ENCODE measurements around the gene WWTR1. TPM values are rescaled to one million over a fixed set of nuclear protein-coding genes. Genes with fewer than 3 reads are reported as not detected.

WWTR1 gene
- total and polyA plus RNA-seq, 2 donors (not counting 3 experiments of a cell fraction or from before 2014, with no cell fraction given): 210 to 341 TPM

DNA sequence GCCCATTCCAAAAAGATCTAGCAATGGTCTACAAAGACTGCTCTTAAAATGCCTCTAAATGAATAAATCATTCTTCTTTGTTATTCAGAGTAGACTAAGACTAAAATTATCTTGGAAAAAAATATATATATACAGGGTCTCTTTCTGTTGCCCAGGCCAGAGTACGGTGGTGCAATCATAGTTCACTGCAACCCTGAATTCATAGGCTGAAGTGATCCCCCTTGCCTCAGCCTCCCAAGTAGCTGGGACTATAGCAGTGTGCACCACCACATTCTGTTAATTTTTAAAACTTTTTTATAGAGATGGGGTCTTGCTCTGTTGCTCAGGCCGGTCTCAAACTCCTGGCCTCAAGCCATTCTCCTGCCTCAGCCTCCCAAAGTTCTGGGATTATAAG is 18.7 kb downstream of the WWTR1 start:
- peak overlapping the region; percentile 51 for H3K27ac ChIP-seq (ENCODE audit: insufficient read depth, low read depth, low read length)
- H3K9ac ChIP-seq (replicated peaks; ENCODE audit: extremely low read depth, insufficient read depth, low read length): peak overlapping the region; percentile 34
- no peaks in the 10 kb centered on the region for H3K9me1 ChIP-seq (replicated peaks; ENCODE audit: control insufficient read depth, extremely low read depth, insufficient read depth, low read length)
- intact Hi-C loops (cut with micrococcal nuclease) (no loop called here), dilution Hi-C loops (cut with MboI; ENCODE audit: extremely low pct_ligation_motif_present, low sequenced_read_pairs) (no loop called here)
- FAIRE-seq (no peak), DNase-seq (ENCODE audit: low read depth, low spot score) (no peak)
- no peaks in the 10 kb centered on the region for H3K27me3 ChIP-seq (ENCODE audit: control insufficient read depth in 2 of 2, insufficient read depth in 2 of 2, low read length in 2 of 2)
- TF ChIP-seq, protein P1, sequence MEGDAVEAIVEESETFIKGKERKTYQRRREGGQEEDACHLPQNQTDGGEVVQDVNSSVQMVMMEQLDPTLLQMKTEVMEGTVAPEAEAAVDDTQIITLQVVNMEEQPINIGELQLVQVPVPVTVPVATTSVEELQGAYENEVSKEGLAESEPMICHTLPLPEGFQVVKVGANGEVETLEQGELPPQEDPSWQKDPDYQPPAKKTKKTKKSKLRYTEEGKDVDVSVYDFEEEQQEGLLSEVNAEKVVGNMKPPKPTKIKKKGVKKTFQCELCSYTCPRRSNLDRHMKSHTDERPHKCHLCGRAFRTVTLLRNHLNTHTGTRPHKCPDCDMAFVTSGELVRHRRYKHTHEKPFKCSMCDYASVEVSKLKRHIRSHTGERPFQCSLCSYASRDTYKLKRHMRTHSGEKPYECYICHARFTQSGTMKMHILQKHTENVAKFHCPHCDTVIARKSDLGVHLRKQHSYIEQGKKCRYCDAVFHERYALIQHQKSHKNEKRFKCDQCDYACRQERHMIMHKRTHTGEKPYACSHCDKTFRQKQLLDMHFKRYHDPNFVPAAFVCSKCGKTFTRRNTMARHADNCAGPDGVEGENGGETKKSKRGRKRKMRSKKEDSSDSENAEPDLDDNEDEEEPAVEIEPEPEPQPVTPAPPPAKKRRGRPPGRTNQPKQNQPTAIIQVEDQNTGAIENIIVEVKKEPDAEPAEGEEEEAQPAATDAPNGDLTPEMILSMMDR (IDR thresholded peaks at IDR 0.05; ENCODE audit: extremely low read depth in 1 of 2, insufficient read depth in 1 of 2, low read depth in 1 of 2, low read length in 2 of 2): no peak
- TF ChIP-seq MYC (IDR thresholded peaks at IDR 0.05; ENCODE audit: low read depth, low read length) (no peak), POLR2A (IDR thresholded peaks at IDR 0.05; ENCODE audit: low read depth, low read length) (no peak), GATA2 (IDR thresholded peaks at IDR 0.05; ENCODE audit: insufficient read depth, insufficient read length, low read depth, low read length) (no peak)
- peak overlapping the region; percentile 79 for H3K4me2 ChIP-seq (ENCODE audit: insufficient read depth, low read length)
- peaks cover 21% of the 10 kb centered on the region for H4K20me1 ChIP-seq (replicated peaks; ENCODE audit: control insufficient read depth, extremely low read depth, insufficient read depth, low read length)
- ChIA-PET POLR2A (interaction anchor here (1.5 to 1.6 kb wide), 2 partner anchors 18 to 104 kb away, joined by 4 to 6 read pairs; partner anchors contain the start of gene WWTR1), CTCF (interaction anchor here (0.9 to 1.5 kb wide), 6 partner anchors 9 to 111 kb away, joined by 3 to 4 read pairs (median 4); no protein-coding TSS in a partner anchor)
- BruUV-seq (replicated peaks): TSS peak; percentile 47
- H3K4me1 ChIP-seq (ENCODE audit: control insufficient read depth, extremely low read depth, insufficient read depth, low read length): peaks cover 46% of the 10 kb centered on the region
- H3K9me3 ChIP-seq (replicated peaks; ENCODE audit: control insufficient read depth, insufficient read depth, low read length): no peaks in the 10 kb centered on the region
- H3K36me3 ChIP-seq (ENCODE audit: control insufficient read depth in 2 of 2, extremely low read depth in 1 of 2, insufficient read depth in 2 of 2, low read length in 2 of 2): peaks cover under 1 to 2% of the 10 kb centered on the region in 2 experiments
- no peak overlapping the region for H2AFZ ChIP-seq (ENCODE audit: low read depth, low read length)
- H3K4me3 ChIP-seq (replicated peaks in 1 of 3; ENCODE audit: insufficient read depth in 1 of 3, low read depth in 1 of 3, low read length in 3 of 3): peak overlapping the region in 1 of 3 experiments; percentile 19
- peaks cover 100% of the 10 kb centered on the region for H3K79me2 ChIP-seq (ENCODE audit: control insufficient read depth, insufficient read depth, low read length)
